GM18508 (cell line): Measurements from ENCODE around the gene NPAS4.
"Not testable (repeated sequence)": the region's sequence is repeated elsewhere in the genome, so short reads cannot be mapped to it uniquely, and the experiment has no call there.

Experiments used
- ATAC-seq: cut with Tn5 transposase; IDR thresholded peaks from one replicate; pipeline ENCODE4 v1.9.1; 2021; ENCODE audit warnings: moderate number of reproducible peaks; ENCODE audit not compliant: insufficient read depth, unreplicated experiment

The NPAS4 gene

DNA sequence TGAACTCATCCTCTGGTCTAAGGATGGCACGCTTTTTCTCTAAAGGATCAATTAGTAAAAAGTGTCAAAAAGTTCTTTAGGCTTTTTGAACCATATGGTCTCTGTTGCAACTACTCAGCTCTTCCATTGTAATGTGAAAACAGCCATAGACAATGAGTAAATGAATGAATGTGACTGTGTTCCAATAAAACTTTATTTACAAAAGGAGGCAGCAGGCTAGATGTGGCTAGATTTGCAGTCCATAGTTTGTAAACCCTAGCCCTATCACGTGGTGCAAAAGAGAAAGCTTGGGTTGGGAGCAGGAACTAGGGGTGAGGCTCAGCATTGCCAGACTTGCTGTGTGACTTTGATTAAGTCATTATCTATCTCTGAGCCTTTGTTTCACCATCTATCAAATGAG, 5.4 kb upstream of the NPAS4 start:
- no peak for ATAC-seq

DNA sequence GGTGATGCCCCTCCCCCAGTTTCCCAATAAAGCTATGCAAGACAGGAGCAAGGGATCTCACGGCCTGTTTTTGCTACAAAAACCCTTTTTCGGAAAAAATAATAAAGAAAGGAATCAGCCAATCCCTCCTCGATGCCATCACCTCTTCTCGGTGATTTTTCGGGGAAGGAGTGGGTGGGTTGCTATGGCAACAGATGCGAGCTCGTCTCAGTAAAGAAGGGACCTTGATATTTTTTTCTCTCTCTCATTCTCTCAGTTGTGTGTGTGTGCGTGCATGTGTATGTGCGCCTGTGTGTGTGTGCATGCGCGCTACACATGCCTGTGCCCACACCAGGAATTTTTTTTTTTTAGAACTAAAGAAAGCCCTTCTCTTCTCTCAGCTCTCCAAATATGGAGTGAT, 3.8 kb upstream of the NPAS4 start:
- no peak for ATAC-seq

DNA sequence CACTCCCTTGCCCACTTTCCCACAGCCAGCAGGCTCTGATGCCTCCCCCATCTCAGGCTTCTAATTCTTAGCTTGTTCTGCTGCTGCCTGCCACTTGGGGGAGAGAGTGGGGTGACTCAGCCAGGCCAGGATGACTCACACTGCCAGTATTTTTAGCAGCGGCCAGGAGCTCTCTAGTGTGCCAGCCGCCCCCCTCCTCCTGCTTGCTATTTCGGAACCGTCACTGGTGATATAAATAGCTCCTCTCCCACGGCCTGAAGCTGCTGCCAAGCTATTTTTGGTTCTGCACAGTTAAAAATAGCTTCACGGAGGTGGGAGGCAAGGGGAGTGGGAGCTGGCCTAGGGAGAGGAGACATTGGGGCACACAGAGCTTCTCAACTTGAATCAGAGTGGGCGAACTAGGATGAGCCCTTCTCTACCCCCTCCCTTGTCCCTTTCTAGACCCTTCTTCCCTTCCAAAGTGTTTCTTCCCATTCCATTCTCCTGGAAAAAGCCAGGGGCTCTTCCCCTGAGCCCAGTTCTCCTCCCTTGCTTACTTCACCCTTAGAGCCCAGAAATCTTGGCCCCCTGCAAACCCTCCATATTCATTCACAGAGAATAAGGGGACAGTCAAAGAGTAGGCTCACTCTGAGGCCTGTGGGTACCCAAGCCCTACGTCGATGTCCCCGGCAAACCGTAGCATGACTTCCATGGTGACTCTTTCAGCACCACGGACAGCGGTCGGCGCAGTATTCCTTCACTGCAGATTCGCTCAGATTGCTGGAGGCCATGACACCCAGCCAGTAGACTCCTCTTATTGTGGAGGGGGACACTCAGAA, 2.5 kb upstream of the NPAS4 start:
- ATAC-seq: no peak

DNA sequence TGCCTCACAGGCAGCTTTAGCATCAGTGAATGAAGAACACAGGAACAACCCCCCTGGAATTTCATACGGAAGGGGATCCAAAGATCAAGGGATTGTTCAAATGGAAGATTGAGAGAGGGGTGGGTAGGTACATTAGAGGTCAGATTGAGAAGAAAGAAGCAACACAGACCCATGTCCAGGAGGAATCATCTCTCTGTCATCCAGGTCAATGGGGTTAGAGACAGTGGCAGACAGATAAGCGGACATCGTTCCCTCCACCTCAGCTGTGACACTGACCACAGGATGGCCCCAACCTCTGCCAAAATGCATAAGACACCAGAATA, 1.9 kb upstream of the NPAS4 start:
- no peak for ATAC-seq

DNA sequence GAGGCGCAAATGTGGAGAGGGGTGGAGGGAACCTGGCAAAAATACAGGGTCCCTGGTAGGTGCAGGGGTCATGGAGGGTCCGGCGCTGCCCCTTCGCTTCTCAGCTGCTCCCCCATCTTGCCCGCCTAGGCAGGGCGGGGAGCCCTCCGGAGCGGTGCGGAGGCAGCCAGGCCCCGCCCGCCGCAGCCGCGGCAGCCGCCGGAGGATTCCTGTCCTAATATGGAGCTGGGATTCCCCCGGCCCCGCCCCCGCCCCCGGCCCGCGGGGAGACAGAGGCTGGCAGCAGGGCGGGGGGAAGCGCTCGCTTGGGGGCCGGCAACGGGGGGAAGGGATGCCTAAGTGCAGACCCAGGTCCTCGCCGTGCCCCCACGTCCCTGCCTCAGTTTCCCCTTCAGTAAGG, 1.0 kb upstream of the NPAS4 start:
- ATAC-seq: no peak

DNA sequence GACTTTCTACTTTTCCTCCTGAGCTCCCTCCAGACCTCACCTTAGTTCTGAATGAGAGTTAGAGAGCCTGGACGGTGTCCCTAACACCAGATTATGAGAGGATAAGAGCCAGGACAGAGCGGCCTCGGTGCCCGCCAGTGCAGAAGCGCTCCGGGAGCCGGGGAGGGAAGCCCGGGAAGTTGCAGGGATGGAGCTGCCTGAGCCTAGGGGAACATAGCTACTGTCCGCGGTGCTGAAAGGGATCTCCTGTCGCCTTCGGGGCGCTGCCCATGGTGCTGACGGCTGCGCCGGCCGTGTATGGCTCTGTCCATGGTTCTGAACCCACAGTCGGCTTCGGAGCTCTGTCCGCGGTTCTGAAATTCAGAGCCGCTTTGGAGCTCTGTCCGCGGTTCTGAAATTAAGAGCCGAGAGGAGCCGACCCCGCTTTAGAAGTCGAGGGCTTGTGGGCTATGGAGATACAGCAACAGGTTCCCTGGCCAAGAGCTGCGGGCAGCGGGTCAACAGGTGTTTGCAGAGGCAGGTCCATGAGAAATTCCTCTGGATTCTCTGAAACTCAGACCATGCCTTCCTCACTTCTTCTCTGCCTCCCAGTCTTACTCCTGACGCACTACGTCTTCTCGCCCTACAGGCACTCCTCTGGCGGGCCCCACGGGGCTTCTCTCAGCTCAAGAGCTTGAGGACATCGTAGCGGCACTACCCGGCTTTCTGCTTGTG, 814 bp downstream of the NPAS4 start:
- ATAC-seq: no peak

DNA sequence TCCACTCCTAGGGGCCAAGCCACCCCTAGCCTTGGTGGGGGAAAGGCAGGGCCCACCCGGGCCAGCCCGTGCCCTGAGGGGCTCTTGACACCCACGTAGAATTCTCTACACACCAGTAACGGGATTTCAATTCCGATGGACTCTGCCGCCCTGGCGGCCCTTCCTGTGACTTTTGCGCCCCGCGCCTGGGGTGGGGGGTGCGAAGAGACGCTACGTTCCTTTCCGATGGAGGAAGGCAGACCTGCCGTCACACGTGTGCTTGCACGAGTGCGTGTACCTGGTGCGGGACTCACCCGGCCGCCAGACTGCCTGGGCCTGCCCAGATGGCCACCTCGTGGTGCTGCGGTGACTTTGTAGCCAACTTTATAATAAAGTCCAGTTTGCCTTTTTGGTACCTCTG, 5.5 kb downstream of the NPAS4 start:
- no peak for ATAC-seq

DNA sequence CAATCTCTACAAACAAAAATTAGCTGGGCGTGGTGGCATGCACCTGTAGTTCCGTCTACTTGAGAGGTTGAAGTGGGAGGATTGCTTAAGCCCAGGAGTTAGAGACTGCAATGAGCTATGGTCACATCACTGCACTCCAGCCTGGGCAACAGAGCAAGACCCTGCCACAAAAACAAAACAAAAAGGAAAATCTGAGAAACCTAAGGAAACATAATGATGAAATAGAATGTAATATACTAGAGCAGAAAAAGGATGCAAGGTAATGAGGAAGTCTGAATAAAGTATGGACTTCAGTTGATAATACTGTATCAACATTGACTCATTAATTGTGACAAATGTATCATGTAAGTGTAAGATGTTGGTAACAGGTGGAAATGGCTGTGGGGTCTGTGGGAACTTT, 8.1 kb downstream of the NPAS4 start:
- ATAC-seq: no peak

DNA sequence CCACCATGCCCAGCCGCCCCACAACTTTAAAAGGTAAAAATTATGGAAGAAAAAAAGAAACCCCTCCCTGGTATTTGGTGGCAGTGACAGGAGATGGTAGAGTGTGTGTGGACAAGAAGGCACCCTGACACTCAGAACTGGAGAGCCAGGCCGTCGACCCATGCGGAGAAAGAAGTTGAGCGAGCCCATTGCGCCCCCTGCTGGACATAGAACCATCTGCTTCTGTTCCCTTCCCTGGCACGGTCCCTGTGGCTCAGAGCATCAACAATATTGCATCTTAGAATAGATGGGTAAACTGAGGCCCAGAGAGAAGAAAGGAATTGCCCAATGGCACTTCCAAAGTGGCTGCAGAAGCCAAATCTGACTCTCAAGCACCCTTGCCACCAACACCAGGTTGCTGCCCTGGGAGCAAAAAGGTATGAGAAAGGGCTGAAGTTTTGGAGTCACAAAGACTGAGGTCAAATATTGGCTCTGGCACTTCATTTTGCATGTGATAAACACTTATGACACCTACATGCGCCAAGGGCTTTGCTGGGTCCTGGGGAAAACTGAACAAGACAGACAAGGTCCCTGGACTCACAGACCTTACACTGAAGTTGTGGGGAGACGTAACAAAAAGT, 9.3 kb downstream of the NPAS4 start:
- ATAC-seq: no peak

DNA sequence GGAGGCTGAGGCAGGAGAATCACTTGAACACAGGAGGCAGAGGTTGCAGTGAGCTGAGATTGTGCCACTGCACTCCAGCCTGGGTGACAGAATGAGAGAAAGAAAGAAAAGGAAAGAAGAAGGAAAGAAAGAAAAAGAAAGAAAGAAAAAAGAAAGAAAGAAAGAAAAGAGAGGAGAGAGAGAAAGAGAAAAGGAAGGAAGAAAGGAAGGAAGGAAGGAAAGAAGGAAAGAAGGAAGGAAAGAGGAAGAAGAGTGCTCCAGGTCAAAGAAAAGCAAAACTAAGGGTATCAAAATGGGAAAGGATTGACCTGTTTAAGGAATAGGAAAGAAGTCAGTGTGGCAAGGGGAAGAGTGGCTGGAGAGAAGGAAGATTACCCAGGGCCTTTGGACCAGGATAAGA, 10.5 kb downstream of the NPAS4 start:
- ATAC-seq: not testable (repeated sequence)

DNA sequence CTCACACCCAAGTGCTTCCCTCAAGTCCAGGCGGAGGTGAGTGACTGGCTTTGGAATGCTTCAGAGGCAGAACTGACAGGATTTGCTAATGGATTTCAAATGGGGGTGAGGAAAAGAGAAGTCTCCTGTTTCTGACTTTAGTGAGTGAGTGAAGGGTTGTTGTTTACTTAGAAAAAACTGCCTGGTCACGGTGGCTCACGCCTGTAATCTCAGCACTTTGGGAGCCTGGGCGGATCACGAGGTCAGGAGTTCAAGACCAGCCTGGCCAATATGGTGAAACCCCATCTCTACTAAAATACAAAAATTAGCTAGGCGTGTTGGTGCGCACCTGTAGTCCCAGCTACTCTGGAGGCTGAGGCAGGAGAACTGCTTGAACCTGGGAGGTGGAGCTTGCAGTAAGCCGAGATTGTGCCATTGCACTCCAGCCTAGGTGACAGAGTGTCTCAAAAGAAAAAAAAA, 11.1 kb downstream of the NPAS4 start:
- ATAC-seq: not testable (repeated sequence)

DNA sequence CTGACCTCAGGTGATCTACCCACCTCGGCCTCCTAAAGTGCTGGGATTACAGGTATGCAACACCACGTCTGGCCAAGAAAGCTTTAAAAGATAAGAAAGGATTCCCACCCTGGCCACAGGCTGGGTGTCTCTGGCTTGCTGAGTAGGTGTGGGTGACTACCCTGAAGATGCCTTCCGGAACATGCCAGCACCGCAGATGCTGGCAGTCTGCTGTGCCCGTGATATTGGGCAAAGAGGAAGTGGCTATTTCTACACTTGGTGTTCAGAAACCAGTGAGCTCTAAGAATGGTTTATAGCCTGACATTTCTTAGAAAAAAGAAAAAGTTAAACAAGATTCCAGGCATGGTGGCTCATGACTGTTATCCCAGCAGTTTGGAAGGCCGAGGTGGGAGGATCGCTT, 11.8 kb downstream of the NPAS4 start:
- no peak for ATAC-seq

DNA sequence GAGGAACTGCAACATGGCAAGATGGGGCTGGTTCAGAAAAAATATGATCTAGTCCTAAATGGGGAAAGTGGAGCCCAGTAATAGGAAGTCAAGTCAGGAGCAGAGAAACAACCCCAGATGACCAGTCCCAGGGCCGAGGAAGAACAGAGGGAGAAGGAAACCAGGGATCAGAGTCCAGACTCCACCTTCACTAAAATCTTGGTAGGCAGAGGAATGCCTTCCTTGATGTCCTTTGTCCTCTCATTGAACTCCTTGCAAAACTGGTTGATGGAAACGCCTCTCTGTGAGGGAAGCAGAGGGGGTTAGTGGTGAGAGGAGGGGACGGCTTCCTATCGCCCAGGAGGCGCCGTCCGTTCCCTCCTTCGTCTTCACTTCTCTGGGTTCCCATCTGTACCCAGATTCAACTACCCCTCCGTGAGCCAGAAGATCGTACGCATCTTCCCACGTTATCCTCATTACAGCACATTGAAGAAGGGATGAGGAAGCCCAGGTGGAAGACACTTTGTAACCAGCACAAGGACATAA, 17.2 kb downstream of the NPAS4 start:
- no peak for ATAC-seq

DNA sequence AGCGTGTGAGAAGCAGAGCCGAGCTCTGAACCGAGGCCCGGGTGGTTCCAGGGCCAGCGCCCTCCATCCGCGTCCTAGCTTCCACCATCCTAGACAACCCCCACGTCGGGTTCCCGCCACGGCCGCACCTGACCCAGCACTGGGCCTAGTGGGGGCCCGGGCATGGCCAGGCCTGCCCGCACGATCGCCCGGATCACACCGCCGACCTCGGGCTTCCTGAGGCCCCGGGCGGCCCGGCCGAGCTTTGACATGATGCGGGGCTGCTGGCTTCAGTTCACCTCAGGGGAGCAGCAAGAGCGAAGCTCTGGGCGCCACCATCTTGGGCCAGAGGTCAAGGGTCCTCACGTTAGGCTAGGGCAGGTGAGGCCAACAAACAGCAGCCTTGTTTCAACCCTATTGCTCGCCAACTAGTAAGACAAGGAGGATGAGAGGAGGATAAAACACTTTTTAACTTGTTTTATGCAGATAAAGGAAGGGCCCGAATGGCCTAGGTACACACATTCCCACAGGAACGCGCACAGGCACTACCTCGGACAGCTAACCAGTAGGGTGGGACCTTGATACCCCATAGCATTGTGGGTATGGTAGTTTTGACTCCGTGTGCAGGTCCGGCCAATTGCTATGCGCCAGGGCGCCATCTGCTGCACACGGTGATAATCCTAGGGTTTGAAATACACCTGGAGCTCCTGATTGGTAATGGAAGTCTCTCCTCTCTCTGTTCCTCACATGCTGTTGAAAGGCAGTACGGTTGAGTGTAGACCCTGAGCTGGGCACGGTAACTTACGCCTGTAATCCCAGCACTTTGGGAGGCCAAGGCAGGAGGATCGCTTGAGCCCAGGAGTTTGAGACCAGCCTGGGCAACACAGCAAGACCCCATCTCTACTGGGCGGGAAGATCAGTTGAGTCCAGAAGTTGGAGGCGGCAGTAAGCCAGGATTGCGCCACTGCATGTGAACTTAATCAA, 17.9 kb downstream of the NPAS4 start, which contains the start of gene MRPL11:
Gene MRPL11 (minus strand): TSS at position 345 of the 963 bp plus-strand sequence. CDS start 94 bp downstream, at position 251.
- ATAC-seq: peak; percentile 81

DNA sequence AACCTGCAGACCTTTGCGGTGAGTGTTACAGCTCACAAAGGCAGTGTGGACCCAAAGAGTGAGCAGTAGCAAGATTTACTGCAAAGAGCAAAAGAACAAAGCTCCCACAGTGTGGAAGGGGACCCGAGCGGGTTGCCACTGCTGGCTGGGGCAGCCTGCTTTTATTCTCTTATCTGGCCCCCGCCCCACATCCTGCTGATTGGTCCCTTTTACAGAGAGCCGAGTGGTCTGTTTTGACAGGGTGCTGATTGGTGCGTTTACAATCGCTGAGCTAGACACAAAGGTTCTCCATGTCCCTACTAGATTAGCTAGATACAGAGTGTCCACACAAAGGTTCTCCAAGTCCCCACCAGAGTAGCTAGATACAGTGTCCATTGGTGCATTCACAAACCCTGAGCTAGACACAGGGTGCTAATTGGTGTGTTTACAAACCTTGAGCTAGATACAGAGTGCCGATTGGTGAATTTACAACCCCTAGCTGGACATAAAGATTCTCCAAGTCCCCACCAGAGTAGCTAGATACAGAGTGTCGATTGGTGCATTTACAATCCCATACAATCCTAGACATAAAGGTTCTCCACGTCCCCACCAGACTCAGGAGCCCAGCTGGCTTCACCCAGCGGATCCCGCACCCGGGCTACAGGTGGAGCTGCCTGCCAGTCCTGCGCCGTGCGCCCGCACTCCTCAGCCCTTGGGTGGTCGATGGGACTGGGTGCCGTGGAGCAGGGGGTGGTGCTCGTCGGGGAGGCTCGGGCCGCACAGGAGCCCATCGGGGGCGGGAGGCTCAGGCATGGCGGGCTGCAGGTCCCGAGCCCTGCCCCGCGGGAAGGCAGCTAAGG, 19.5 kb downstream of the NPAS4 start:
- not testable (repeated sequence) for ATAC-seq

DNA sequence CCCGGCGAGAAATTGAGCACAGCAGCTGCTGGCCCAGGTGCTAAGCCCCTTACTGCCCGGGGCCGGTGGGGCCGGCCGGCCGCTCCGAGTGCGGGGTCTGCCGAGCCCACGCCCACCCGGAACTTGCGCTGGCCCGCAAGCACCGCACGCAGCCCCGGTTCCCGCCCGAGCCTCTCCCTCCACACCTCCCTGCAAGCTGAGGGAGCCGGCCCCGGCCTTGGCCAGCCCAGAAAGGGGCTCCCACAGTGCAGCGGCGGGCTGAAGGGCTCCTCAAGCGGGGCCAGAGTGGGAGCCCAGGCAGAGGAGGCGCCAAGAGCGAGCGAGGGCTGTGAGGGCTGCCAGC, 20.1 kb downstream of the NPAS4 start:
- not testable (repeated sequence) for ATAC-seq

DNA sequence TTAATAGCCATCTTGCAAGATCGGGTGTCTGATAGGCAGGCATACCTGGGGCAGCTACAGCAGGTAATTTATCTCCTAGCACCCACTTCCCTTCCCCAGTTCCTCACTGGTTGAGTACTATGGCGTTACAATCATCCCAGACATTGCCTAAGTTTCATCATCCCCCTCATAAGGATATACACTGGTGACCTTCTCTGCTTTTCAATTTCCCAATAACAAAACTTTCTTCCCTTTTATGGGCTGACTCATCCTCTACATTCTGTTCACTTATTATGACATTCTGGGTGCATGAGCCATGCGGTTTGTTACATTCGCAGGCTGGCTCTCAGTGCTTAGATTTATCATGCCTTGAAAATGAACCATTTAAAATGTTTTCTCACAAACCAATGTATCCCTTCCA, 22.8 kb downstream of the NPAS4 start:
- ATAC-seq: no peak

DNA sequence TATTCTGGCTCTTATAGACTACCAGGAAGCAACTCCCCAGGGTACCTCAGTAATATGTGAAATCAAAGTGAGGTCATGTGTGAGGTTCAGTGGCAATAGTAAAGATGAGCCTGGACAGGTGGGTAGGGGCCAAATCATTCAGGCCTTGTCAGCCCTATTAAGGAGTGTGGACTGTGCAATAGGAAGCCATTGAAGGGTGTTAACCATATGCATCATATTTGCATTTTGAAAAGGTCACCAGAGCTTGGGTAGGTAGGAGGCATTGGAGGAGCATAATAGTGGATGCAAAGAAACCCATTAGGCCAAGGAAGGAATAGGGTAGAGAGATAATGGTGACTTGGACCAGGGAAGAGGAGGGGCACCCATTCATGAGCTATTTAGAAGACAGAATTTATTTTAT, 26.2 kb downstream of the NPAS4 start:
- ATAC-seq: no peak

DNA sequence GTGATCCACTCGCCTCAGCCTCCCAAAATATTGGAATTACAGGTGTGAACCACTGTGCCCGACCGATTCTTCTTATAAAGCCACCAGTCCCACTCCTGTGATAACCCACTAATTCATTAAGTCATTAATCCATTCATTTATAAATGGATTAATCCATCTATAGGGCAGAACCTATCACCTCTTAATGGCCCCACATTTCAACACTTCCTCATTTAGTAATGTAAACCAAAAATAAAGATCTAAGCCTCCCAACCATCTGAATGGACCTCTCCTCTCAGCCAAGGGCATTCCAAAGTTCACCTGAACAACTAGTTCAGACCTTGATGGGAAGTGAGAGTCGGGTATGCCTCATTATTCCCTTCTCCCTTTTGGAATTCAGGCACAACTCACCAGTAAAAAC, 27.7 kb downstream of the NPAS4 start:
- ATAC-seq: no peak
